Omental fat pad (tissue), 4 donors: ENCODE measurements around the gene YJU2. TPM values are rescaled to one million over a fixed set of nuclear protein-coding genes. Genes with fewer than 3 reads are reported as not detected.
"Not testable (repeated sequence)": the region's sequence is repeated elsewhere in the genome, so short reads cannot be mapped to it uniquely, and the experiment has no call there.

Source experiments
- ATAC-seq: fragments of 150-250 bp; one replicate; pipeline ENCODE4 v1.9.1; 2016; ENCODE audit warnings: mild to moderate bottlenecking, moderate library complexity; ENCODE audit not compliant: low FRiP score
- DNase-seq: peaks from one replicate; pipeline ENCODE4 v3.0.0-alpha.2; 2019; ENCODE audit warnings: low spot score
- CTCF ChIP-seq, 3 donors: fragments of 450-650 bp; IDR thresholded peaks; one replicate each; pipeline ENCODE4 v1.5.1; 2016 to 2017; ENCODE audit warnings: antibody characterized with exemption in 3 of 3, mild to moderate bottlenecking in 3 of 3, moderate library complexity in 2 of 3
- total RNA-seq, 4 donors: library from RNA; depleted of rRNA; stranded (reverse); fragments of >200 nt; gene quantifications; one replicate each; pipeline ENCODE4 v1.1.0, GENCODE V29; 2016

The YJU2 gene
- total RNA-seq, 4 donors from 2014 or later, result 13.2 to 23.7 (median 16.8) TPM

- no peak for ATAC-seq
- no peak for TF ChIP-seq CTCF (IDR thresholded peaks at IDR 0.05)
- no peak for DNase-seq
Observed at GRCh38 chr19:4272894-4273293, 26.0 kb downstream of the YJU2 start.

- not testable (repeated sequence) for DNase-seq, ATAC-seq
Observed at GRCh38 chr19:4274321-4274686, 27.4 kb downstream of the YJU2 start.

- TF ChIP-seq CTCF (IDR thresholded peaks at IDR 0.05), result no peak
- DNase-seq, result no peak
- no peak for ATAC-seq
Observed at GRCh38 chr19:4277191-4277696, 30.4 kb downstream of the YJU2 start.

- TF ChIP-seq CTCF (IDR thresholded peaks at IDR 0.05), result no peak
- DNase-seq (no peak), ATAC-seq (no peak)
Observed at GRCh38 chr19:4278010-4278409, 31.1 kb downstream of the YJU2 start.

GRCh38 chr19:4278419-4279266, 31.8 kb downstream of the YJU2 start, which contains the start of gene SHD:
Gene SHD (plus strand): TSS chr19:4279266. CDS start chr19:4280064, 798 bp downstream.
- no peak for DNase-seq
- no peak for TF ChIP-seq CTCF (IDR thresholded peaks at IDR 0.05)
- ATAC-seq, result no peak

GRCh38 chr19:4279267-4279529, 32.3 kb downstream of the YJU2 start:
- no peak for ATAC-seq
- TF ChIP-seq CTCF (IDR thresholded peaks at IDR 0.05), result no peak

GRCh38 chr19:4279530-4280422, 32.9 kb downstream of the YJU2 start:
- DNase-seq (no peak), ATAC-seq (no peak)
- TF ChIP-seq CTCF (IDR thresholded peaks at IDR 0.05), result no peak

More at GRCh38 chr19:4279267-4279529, 32.3 kb downstream of the YJU2 start:
- DNase-seq, result no peak
